NCI-H510A treated with DMSO at 0.1 percent for 48 hours (cell line): ENCODE results near the gene MOCOS.

Experiments
- DNase-seq: peaks from one replicate; lab custom pipeline; 2025; lab: John Stamatoyannopoulos, UW

The MOCOS gene

DNA sequence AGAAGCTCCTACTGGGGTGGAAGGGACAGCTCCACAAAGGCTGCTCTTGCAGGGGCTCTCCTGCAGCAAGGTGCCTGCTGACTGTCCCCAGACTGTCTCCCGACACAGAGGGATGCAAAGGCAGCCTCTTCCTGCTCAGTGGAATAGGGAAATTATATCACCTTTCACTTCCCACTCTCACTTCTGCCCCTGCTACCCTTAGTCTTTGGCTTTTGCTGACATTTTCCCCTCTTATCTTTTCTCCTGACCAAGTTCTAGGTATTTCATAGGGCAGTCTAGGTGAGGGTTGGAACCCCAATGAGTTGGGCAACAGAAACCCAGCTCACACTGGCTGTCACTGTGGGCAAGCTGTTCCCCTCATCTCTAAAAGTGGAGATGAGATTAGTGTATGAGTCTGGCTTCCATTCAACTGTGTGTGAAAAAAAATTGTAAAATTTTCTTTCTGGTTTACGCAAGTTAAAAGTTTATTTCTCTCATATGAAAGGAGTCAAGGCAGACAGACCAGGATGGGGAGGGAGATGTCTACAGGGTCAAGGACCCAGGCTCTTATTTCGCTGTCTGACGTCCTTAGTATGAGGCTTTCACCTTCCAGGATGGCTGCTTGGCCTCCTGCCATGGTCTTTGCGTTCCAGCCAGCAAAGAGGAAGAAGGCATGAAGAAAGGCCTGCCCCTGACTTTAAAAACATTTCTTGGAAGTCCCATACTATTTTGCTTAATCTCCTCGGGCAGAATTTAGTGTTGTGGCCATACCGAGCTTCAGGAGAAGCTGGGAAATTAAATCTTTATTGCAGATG lies 7.5 kb upstream of the MOCOS start:
- DNase-seq: no peak

DNA sequence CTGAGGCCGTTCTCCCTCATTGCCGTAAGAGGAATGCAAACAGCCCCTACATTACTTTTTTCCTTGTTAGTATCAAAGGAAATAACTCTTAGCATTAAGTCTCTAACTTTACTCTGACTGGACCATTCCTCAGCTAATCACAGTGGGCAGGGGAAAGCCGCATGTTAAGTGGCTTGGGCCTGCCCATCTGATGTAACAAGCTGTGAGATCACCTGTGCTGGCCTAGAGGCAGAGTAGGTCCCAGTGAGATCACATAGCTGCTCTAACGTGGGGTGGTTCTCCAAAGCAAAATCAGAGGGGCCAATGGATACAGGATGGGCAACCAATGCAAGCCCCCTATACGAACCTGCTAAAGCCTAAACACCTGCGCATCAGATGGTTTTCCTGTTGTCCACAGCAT lies 5.9 kb upstream of the MOCOS start:
- no peak for DNase-seq

DNA sequence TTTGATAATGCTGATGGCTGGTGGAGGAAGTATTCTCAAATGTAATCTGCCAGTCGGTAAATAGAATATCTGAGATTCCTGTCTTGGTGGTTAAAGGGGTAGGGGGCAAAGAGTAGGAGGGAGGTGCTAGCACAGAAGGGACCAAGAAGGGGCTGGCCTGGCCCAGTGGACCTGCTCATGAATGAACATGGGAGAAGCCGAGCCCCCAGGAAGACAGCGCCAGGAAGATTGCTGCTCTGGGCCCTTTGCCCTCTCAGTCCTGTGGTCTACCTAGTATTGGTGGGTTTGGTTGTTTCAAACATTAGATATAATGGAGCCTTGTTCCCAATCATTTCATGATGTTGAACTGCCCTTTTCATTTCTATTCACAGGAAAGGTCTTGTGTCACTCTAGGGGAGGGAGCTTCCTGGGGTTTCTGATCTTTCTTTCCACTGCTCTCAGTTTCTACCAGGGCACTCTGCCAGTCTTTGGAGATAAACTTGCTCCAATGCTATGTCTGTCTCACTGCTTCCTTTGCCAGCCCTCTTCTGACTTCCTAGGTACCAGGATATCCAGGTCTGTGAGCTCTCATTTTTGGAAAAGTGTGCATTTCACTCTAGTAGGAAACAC lies 5.3 kb upstream of the MOCOS start:
- DNase-seq: no peak

DNA sequence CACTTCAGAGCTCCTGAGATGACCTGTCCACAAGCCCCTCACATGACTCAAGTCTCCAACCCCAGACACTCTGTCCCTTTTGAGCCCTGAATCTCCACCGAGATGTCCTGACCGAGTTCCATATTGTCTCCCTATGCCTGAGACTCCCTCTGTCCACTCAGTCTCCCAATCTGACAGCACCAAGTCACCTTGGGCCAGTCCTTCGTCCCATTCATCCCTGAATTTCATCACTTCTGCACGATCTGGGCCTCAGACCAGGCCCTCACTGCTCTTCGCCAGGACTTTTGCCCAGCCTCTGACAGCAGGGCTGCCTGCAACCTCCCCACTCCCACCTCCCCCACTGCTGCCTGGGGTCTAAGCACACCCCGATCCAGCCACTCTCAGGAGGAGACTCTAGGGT lies 4.3 kb upstream of the MOCOS start:
- DNase-seq: no peak

DNA sequence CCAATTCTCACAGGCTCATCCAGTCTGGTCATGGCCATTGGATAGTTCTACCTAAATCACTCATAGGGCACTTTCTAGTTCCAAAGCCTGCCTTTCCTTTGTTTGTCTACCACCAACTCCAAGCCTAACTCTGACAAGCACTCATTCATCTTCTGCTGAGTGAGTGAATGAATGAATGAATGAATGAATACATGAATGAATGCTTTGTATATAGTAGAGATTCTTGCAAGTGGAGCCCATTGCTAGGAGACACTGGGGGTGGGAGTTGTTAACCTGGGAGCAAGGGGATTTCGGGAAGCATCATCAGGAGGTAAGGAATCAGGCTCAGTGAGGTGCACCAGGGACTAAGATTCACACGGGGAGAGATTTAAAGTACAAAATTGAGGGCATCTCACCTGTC lies 3.3 kb upstream of the MOCOS start:
- DNase-seq: no peak

DNA sequence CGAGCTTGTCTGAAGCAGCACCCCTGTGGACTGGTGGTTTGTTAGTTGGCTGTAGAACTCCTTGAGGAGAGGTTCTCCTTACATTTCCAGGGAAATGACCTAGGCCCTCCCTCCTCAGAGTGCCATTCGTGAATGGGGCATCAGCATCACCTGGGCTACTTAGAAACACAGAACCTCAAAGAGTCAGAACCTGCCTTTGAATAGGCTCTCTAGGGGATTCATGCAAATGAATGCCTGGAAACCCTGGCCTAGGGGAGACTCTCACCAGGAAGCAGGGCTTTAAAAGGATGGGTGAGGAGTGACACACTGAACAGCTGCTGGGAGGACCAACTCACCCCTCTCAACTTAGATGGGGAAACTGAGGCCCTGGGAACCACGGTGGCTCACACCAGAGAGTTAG lies 2.1 kb upstream of the MOCOS start:
- no peak for DNase-seq

DNA sequence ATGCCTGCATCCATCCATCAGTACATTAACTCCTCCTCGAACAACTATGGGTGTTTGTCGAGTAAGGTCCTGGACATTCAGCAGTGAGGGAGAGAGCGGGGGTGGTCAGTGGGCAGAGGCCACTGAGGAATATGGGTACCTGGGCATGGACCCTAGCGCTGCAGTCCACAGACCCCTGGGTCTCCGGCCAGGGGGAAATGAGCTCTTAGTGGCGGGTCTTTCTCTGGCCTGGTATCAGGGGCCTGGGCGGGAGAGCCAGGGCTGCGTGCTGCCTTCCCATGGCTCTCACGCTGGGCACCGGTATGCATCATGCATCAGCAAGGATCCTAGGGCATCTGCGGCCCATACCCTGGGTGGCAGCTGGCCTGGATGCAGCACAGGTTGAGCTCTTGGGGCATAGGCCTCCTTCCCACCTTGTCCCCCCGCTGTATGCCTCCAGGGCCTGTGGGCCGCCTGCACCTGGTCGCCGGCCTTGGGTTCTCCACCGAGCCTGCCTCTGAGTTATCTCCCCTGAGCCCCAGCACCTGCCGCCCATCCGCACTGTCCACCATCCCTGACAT lies 1.3 kb upstream of the MOCOS start:
- no peak for DNase-seq

DNA sequence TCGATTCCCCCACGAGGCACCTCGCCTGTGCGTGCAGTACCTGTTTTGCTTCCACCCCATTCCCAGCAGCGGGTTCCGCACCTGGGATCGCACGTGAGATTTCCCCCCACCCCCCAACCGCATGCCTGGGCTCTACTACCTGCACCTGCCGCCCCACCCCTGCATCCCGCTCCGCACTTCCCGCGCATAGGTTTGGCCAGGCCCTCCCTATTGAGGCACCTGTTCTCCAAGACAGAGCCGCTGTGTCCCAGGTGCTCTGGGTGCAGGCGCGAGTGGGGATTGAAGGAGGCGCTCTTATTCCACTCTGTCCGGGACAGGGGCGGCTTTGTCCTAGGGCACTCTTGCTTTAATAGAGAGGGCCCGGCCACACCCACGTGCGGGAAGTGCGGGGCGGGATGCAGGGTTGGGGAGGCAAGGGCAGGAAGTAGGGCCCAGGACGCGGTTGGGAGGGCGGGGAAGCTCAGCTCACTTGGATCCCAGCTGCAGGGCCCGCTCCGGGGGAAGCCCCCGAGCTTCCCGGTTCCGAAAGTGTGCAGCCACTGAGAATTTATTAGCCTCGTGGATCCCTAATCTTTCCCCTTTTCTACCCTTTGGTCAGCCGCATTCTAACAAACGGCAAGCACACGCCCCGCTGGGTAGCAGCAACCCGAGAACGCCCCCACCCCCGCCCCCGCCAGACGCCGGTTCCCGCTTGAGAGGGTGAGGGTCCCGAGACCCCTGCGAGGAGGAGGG lies 670 bp upstream of the MOCOS start:
- DNase-seq: peak; percentile 68

DNA sequence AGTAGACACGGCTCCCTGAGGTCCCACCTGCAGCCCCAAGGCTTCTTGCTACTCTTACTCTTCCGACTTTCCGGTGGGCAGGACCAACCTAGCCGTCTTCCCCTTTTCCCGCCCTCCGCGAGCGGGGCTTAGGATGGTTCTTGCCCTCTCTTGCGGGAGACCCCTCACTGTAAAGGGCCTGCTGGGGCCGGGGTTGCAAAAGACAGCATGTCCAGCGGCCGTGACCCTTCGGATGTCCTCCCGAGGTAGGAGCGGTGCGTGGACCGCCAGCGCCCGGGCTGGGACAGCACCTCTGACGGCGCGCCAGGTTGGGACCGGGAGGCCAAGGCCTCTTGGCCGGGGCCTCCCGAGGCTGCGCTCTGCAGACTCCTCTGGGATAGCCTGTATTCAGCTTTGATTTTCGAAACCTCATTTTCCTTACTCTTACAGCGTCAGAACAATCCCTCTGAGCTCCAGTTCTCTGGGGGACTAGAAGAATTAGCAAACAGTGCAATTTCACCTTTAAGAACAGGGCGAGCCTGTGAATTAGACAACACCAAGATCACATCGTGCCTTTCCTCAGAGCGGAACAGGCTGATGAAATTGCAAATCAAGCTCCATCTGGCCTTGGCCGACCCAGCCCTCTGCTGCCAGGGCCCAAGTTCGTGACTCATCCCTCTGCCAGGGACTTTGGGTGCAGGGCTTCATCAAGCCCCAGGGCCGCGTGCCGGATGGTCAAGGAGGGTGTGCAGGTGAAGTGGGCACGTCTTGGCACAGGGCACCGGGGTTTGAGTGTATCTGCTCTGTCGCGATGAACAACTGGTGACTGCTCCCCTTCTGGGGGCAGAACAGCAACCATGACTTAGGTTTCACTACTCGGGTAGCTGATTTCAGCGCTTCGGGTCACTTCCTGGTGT lies 777 bp downstream of the MOCOS start:
- peak; percentile 62 for DNase-seq

DNA sequence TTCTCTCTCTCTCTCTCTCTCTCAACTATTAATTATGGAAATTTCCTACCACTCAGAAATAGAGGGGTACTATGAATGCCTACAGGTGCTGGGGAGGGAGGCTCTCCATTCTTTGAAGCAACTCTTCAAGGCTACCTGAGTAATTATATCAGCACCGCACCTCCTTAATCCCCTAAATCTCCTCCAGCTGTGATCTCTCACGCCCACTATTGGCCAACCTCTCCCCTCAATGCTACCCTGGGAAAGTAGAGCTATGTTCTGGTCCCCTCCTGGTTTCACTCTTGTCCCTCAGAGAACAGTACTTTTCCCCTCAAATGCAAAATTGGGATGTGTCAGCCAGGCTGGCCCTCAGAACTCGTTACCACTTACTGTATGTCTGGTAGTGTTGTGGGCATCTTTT lies 1.6 kb downstream of the MOCOS start:
- DNase-seq: no peak

DNA sequence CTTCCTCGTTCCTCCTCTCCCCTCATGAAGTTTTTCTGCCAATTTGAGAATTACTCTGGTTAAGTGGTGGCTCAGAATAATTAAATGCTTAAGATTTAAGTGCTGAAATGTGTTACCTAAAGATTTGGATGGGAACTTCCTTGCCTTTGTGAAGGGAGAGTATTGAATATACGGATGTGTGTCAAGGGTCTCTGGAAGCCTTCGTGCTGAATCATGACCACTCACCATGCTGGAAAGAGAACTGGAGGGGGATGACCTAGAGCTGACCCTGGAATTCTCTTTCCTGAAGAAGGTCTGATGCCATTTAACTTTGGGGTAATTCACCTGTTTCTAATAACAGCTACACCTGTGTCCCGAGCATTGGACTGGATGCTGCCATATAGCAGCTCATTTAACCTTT lies 2.2 kb downstream of the MOCOS start:
- DNase-seq: no peak

DNA sequence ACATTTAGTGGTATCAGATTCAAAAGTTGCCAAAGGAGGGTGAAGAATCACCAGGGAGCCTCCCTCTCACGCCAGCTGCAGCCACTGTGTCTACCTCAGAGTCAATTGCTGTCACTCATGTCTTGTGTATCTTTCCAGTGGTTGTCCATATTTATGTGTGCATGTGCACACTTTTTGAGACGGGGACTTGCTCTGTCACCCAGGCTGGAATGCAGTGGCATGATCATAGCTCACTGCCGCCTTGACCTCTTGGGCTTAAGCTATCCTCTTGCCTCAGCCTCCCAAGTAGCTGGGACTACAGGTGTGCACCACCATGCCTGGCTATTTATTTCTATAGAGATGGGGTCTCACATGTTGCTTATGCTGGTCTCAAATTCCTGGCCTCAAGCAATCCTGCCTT lies 4.0 kb downstream of the MOCOS start:
- no peak for DNase-seq

DNA sequence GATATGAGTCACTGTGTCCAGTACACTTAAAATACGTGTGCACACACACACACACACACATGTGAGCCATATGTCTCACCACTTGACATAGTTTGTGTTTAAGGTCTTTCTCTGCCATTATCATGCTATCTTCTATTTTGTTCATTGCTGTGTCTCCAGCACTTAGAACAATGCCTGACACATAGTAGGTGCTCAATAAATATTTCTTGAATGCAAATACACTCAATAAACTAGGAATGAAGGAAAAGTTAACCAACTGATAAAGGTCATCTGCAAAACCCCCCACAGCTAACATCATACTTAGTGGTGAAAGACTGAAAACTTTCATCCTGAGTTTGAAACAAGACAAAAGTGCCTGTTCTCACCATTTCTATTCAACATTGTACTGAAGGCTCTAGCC lies 4.4 kb downstream of the MOCOS start:
- no peak for DNase-seq

DNA sequence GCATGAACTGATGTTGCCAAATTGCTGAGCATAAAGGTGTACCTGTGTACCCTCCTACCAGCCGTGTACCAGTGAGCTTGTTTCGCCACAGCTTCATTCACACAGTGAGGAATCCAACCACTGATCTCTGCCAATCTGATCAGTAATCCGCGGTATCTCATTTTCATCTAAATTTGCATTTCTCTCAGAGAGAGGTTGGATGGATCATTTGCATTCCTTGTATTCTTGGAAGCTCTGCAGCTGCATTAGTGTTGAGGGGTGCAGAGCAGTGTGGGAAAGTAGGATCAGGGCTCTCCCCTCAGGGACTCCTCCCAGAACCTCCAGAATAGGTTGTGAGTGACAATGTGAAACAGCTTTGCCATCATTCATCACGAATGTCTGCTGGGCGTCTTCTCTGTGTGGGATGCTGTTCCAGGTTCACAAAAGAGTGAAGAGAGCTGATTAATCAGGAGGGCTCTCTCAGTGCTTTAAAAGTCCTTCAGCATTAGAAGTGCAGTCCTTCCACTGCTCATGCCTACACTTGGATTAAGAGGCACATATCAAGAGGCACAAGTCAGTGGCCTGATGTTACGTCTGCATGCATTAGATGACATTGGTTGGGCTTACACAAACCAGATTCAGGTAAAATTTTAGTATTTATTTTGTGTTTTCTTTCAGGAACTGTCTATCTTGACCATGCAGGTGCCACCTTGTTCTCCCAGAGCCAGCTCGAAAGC lies 7.5 kb downstream of the MOCOS start:
- DNase-seq: no peak

DNA sequence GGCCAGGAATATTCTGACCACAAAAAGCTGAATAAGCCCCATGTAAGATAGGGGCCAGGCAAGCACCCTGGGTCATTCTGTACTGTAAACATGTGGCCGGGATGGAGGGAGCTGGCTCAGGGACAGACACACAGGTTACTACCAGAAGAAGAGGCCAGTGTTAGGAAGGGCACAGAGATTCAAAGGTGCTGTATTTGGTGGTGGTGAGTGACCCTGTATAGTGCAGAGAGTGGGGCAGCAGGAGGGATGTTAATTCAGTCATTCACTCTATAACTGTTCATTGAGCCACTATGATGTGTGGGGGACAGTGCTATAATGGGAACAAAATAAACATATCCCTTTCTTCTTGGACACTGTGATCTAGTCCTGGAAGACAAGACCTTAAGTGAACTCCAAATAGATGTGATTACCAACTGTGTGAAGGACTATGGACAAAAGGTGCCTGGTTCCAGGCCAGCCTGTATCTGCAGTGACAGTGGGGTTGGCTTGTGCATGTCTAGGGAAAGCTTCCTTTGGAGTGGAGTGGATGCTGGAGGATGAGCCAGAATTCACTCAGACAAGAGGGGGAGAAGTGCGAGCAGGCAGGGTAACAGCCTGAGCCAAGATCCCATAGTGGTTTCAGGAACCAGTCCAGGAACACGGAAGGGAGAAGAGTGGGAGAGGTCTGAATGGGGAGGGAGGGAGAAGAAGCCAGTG lies 8.3 kb downstream of the MOCOS start:
- DNase-seq: no peak

DNA sequence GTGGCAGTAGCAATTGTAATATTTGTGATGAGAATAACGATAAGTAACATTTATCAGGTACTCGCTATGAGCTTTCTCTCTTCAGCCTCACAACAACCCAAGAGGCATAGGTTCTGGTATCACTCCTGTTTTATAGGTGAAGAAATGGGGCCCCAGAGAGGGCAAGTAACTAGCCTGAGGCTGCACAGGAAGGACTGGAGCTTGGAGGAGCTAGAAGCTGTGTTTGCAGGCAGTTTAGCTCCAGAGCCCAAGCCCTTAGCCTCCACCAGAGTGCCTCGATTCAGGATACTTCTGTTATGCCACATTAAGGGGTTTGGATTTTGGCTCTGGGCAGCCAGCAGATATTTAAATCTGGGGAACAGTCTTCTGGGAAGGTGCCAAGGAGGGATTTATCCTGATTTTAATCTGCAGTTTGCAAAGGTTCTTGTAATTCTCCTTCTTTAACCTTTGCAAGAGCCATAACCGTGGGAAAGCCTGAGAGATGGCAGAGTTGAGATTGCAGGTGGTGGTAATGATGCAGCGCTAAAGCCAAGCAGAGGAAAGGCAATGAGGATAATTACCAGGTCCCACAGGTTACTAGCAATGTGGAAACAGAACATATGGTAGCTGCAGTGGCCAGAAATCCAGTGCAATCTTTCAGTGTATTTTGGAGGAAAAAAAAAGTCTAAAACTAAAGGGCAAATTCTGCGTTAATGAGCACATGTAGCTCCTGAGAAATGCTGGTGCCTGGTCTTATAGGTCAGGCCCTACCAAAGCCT lies 9.1 kb downstream of the MOCOS start:
- DNase-seq: no peak

DNA sequence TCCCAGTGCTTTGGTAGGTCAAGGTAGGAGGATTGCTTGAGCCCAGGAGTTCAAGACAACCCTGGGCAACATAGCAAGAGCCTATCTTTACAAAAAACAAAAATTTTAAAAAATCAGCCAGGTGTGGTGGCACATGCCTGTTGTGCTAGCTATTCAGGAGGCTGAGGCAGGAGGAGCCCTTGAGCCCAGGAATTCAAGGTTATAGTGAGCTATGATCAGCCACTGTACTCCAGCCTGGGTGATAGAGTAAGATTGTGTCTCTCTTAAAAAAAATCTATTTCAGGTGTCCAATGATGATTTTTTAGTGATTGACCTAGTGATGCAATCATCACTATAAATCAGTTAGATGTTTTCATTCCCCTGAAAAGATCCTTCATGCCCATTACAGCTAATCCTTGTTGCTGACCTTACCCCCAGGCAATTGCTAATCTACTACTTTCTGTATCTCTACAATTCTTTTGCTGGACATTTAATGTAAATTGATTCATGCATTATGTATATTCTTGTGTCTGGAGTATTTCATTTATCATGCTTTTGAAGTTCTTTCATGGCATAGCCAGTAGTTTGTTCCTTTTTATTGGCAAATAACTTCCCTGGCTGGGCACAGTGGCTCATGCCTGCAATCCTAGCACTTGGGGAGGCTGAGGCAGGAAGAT lies 10.3 kb downstream of the MOCOS start:
- DNase-seq: no peak

DNA sequence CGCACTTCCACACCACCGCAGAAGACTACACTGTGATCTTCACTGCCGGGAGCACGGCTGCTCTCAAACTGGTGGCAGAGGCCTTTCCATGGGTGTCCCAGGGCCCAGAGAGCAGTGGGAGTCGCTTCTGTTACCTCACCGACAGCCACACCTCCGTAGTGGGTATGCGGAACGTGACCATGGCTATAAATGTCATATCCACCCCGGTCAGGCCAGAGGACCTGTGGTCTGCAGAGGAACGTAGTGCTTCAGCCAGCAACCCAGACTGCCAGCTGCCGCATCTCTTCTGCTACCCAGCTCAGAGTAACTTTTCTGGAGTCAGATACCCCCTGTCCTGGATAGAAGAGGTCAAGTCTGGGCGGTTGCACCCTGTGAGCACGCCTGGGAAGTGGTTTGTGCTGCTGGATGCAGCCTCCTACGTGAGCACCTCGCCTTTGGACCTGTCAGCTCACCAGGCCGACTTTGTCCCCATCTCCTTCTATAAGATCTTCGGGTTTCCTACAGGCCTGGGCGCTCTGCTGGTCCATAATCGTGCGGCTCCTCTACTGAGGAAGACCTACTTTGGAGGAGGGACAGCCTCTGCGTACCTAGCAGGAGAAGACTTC lies 12.5 kb downstream of the MOCOS start:
- DNase-seq: no peak

DNA sequence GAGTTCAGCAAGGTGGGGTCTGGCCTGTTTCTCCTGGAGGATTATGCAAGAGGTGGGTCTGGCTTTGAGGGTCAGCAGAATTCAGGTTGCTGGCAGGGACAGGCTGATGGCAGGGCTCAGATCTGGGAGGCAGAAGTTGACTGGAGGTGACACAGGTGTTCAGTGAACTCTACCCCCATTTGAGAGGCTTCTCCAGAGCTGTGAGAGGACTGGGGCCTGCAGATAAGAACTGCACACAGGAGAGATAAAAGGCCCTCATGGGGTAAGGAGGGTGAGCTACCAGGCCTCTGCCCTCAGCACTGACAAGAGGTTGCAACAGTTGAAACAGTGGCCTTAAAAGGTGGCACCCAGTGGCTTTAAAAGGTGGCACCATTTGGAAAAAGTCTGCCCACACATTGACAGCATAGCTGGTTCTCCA lies 13.1 kb downstream of the MOCOS start:
- DNase-seq: no peak
